Esophagus muscularis mucosa (tissue), 4 donors: ENCODE data around the gene ERC2. TPM values are rescaled to one million over a fixed set of nuclear protein-coding genes. Genes with fewer than 3 reads are reported as not detected.

Experiments used
- DNase-seq: peaks from one replicate; pipeline ENCODE4 v3.0.0-alpha.2; 2017; ENCODE audit errors: extremely low spot score
- H3K27ac ChIP-seq, 4 donors: fragments of 200-600 bp; sonication (generic); replicated peaks in 1 of 4; 1 replicate in 3 of 4; 2 replicates in 1 of 4; pipeline ENCODE4 v1.5.1; 2016 to 2019; ENCODE audit warnings: mild to moderate bottlenecking in 1 of 4
- H3K27me3 ChIP-seq, 4 donors: fragments of 200-600 bp; sonication (generic); one replicate each; pipeline versions ENCODE4 v1.5.1 to v1.6.0; 2016 to 2019
- H3K36me3 ChIP-seq, 4 donors: fragments of 200-600 bp; sonication (generic); one replicate each; pipeline ENCODE4 v1.5.1; 2016 to 2019
- H3K4me1 ChIP-seq, 4 donors: fragments of 200-600 bp; sonication (generic); one replicate each; pipeline ENCODE4 v1.5.1; 2016 to 2019
- H3K4me3 ChIP-seq, 4 donors: fragments of 200-600 bp; sonication (generic); 1 replicate in 2 of 4; 2 replicates in 2 of 4; pipeline ENCODE4 v1.5.1; 2016 to 2019; ENCODE audit warnings: mild to moderate bottlenecking in 4 of 4, moderate library complexity in 1 of 4
- H3K9me3 ChIP-seq, 4 donors: fragments of 200-600 bp; sonication (generic); 1 replicate in 3 of 4; 2 replicates in 1 of 4; pipeline ENCODE4 v1.5.1; 2016 to 2019
- CTCF ChIP-seq, 3 experiments: fragments of 200-600 bp in 2 of 3; fragments of 450-650 bp in 1 of 3; sonication (generic) in 2 of 3; IDR thresholded peaks; one replicate each; pipeline ENCODE4 v1.5.1; 2017 to 2019; ENCODE audit warnings: antibody characterized with exemption in 3 of 3, mild to moderate bottlenecking in 2 of 3, moderate library complexity in 1 of 3
- EP300 ChIP-seq: sonication (generic); formaldehyde crosslinking; IDR thresholded peaks from one replicate; pipeline ENCODE4 v1.6.1; 2017; ENCODE audit warnings: antibody characterized with exemption
- POLR2A ChIP-seq: fragments of 450-650 bp; IDR thresholded peaks from one replicate; pipeline ENCODE4 v1.6.1; 2017; ENCODE audit warnings: antibody characterized with exemption, moderate library complexity, mild to moderate bottlenecking, low read depth
- POLR2AphosphoS5 ChIP-seq, 2 donors: sonication (generic); formaldehyde crosslinking; IDR thresholded peaks; one replicate each; pipeline ENCODE4 v1.6.1; 2017; ENCODE audit warnings: antibody characterized with exemption in 2 of 2
- WGBS: methylation state at CpG from one replicate; pipeline ENCODE4 v1.1.5; 2018; 5-methylcytosine and 5-hydroxymethylcytosine counted together
- intact Hi-C: fragments of 100-400 bp; cut with DNase I; formaldehyde crosslinking; loops from one replicate; pipeline ENCODE4 v1.15.1; 2023
- total RNA-seq, 4 donors: library from RNA; depleted of rRNA; stranded (reverse); fragments of >200 nt; gene quantifications; one replicate each; pipeline versions ENCODE4 v1.1.0 to v1.2.1, GENCODE V29; 2016

ERC2 gene
- total RNA-seq, 4 donors from 2014 or later = 0.42 to 2.0 (median 1.5) TPM

DNA sequence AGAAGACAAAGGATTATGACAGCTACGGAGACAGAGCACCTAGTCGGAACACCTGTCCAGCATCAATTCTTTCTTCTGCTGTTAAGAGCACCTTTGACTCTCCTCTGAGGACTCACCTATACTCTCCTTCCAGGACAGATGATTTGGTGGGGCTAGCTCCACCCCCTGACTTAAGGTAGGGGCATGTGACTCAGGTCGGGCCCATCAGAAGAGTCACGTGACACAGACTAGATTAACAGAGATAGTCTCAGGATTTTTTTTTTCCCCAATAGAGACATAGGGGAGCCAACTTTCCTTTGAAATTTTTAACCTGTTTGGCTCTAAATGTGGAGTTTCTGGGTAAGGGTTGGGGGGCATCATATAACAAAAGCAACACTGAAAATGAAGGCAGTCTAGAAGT, 969.7 kb downstream of the ERC2 start:
- DNase-seq = no peak
- H3K4me3 ChIP-seq = no peak overlapping the region
- H3K9me3 ChIP-seq = no peaks in the 10 kb centered on the region
- H3K4me1 ChIP-seq = no peaks in the 10 kb centered on the region
- 76% methylated on average over 4 of the region's 4 CpGs for WGBS
- intact Hi-C loops = no loop called here
- no peak for TF ChIP-seq EP300
- no peak for TF ChIP-seq CTCF (IDR thresholded peaks at IDR 0.05)
- H3K27ac ChIP-seq = no peak overlapping the region
- no peaks in the 10 kb centered on the region for H3K36me3 ChIP-seq
- no peaks in the 10 kb centered on the region for H3K27me3 ChIP-seq

GRCh38 chr3:55497250-55497649, 971.0 kb downstream of the ERC2 start:
- Histone ChIP-seq H3K4me3 (no peak overlapping the region), H3K36me3 (no peaks in the 10 kb centered on the region), H3K27me3 (no peaks in the 10 kb centered on the region), H3K4me1 (no peaks in the 10 kb centered on the region), H3K27ac (no peak overlapping the region), H3K9me3 (no peaks in the 10 kb centered on the region)
- TF ChIP-seq POLR2AphosphoS5 (IDR thresholded peaks at IDR 0.05) (no peak), EP300 (no peak), POLR2A (no peak), CTCF (IDR thresholded peaks at IDR 0.05) (no peak)
- intact Hi-C loops = no loop called here
- no peak for DNase-seq

GRCh38 chr3:55494976-55495375, 973.3 kb downstream of the ERC2 start:
- Histone ChIP-seq H3K27me3 (no peaks in the 10 kb centered on the region), H3K27ac (no peak overlapping the region), H3K4me1 (peaks cover 0 to 8% (median 1%) of the 10 kb centered on the region in 4 donors), H3K9me3 (no peaks in the 10 kb centered on the region), H3K36me3 (no peaks in the 10 kb centered on the region), H3K4me3 (no peak overlapping the region)
- intact Hi-C loops = no loop called here
- no peak for DNase-seq
- 83% methylated on average over 2 of the region's 2 CpGs for WGBS
- no peak for TF ChIP-seq POLR2A
- TF ChIP-seq EP300 = no peak
- TF ChIP-seq POLR2AphosphoS5 (IDR thresholded peaks at IDR 0.05) = no peak
- no peak for TF ChIP-seq CTCF (IDR thresholded peaks at IDR 0.05)

GRCh38 chr3:55492976-55493375, 975.3 kb downstream of the ERC2 start:
- 92% methylated on average over 5 of the region's 5 CpGs for WGBS
- no peak for DNase-seq

More at GRCh38 chr3:55492976-55493375, 975.3 kb downstream of the ERC2 start:
- Histone ChIP-seq H3K36me3 (no peaks in the 10 kb centered on the region), H3K27ac (no peak overlapping the region), H3K4me1 (peaks cover 6 to 26% (median 18%) of the 10 kb centered on the region in 4 donors), H3K9me3 (no peaks in the 10 kb centered on the region), H3K4me3 (no peak overlapping the region), H3K27me3 (peaks cover 0 to 14% (median 0%) of the 10 kb centered on the region in 4 donors)
- TF ChIP-seq POLR2A = no peak
- TF ChIP-seq CTCF (IDR thresholded peaks at IDR 0.05) = no peak
- no peak for TF ChIP-seq POLR2AphosphoS5 (IDR thresholded peaks at IDR 0.05)
- no peak for TF ChIP-seq EP300
- intact Hi-C loops = no loop called here
